ENCODE data around the gene CAPN13. TPM values are rescaled to one million over a fixed set of nuclear protein-coding genes. Genes with fewer than 3 reads are reported as not detected.

CAPN13 gene
- total and polyA plus RNA-seq, 10 of the 15 experiments (the other 5 are each of a cell fraction or from before 2014, with no cell fraction given) = 0.03 to 0.10 (median 0.06) TPM; not detected in 7

- no peak overlapping the region for H3K4me3 ChIP-seq
- 21% methylated on average over 7 of the region's 7 CpGs for WGBS (ENCODE audit: insufficient coverage, insufficient replicate concordance, low lambda C conversion rate, missing lambda C conversion rate)
- BruUV-seq (replicated peaks) = no TSS peak
- TF ChIP-seq PBX3 (IDR thresholded peaks at IDR 0.05; ENCODE audit: insufficient replicate concordance, low read depth, low read length) = no peak
- no peak for TF ChIP-seq NBN (IDR thresholded peaks at IDR 0.05)
- no peak for TF ChIP-seq E4F1 (IDR thresholded peaks at IDR 0.05; ENCODE audit: borderline replicate concordance, partially characterized antibody)
- no peak for TF ChIP-seq NR2C1 (IDR thresholded peaks at IDR 0.05)
- H2AFZ ChIP-seq (ENCODE audit: control insufficient read depth, low read depth, low read length) = no peak overlapping the region
- intact Hi-C loops (cut with micrococcal nuclease; ENCODE audit: unreplicated experiment) (no loop called here), in situ Hi-C loops (cut with MboI) (no loop called here)
- FAIRE-seq = no peak
- no peak for DNase-seq (ENCODE audit: low read depth, low spot score)
- no peak overlapping the region for H3K27ac ChIP-seq (ENCODE audit: control insufficient read depth, insufficient read depth)
- POLR2A ChIA-PET = no interaction called here
- CTCF ChIA-PET = no interaction called here
- no peak overlapping the region for H3K4me2 ChIP-seq (ENCODE audit: control insufficient read depth, insufficient read depth)
- RAD21 ChIA-PET (ENCODE audit: unreplicated experiment) = no interaction called here
- ATAC-seq = no peak
- H3K9me3 ChIP-seq (replicated peaks; ENCODE audit: control insufficient read depth, insufficient read depth, low read length) = no peaks in the 10 kb centered on the region
- H3K4me1 ChIP-seq (ENCODE audit: control insufficient read depth, insufficient read depth, low read length) = no peaks in the 10 kb centered on the region
- no peaks in the 10 kb centered on the region for H3K79me2 ChIP-seq (ENCODE audit: control insufficient read depth, insufficient read depth, low read length)
- H3K27me3 ChIP-seq (replicated peaks in 1 of 2; ENCODE audit: control insufficient read depth in 2 of 2, insufficient read depth in 2 of 2, low read length in 1 of 2) = peaks cover 0 to 1% of the 10 kb centered on the region in 2 experiments; a peak in 2 of 4 replicates
- no peaks in the 10 kb centered on the region for H3K36me3 ChIP-seq (ENCODE audit: control insufficient read depth in 2 of 2, insufficient read depth in 2 of 2, low read length in 1 of 2)
- H3K9ac ChIP-seq (ENCODE audit: control insufficient read depth, insufficient read depth, low read length) = no peak overlapping the region
- SMC1A ChIA-PET (ENCODE audit: uncharacterized antibody, unreplicated experiment) = no interaction called here
- no peaks in the 10 kb centered on the region for H4K20me1 ChIP-seq (ENCODE audit: control insufficient read depth, insufficient read depth)
These were observed 25.2 kb downstream of the CAPN13 start for GRCh38 chr2:30781961-30782533.

All from GM12878 (cell line).